GM12891 (cell line): Measurements from ENCODE around the gene GDAP2.
"Not testable (repeated sequence)": the region's sequence is repeated elsewhere in the genome, so short reads cannot be mapped to it uniquely, and the experiment has no call there.

Experiments
- DNase-seq: peaks from one replicate; pipeline ENCODE4 v3.0.0; 2011; ENCODE audit warnings: low spot score; ENCODE audit not compliant: insufficient read length
- FAIRE-seq: peaks from 2 replicates; lab custom pipeline; 2011; peaks lifted over from hg19 to GRCh38; lab: Jason Lieb, UNC
- PAX5 ChIP-seq: IDR thresholded peaks from 2 replicates; pipeline ENCODE4 v1.6.1; 2011; ENCODE audit warnings: low read length, moderate library complexity, mild to moderate bottlenecking; ENCODE audit not compliant: insufficient read depth, severe bottlenecking
- POLR2A ChIP-seq: IDR thresholded peaks from 2 replicates; pipeline ENCODE4 v1.6.1; 2011; ENCODE audit warnings: low read depth, low read length, control low read depth
- POLR2AphosphoS5 ChIP-seq: IDR thresholded peaks from 2 replicates; pipeline ENCODE4 v1.6.1; 2011; ENCODE audit warnings: low read depth, low read length, control low read depth
- POU2F2 ChIP-seq: IDR thresholded peaks from 2 replicates; pipeline ENCODE4 v1.6.1; 2011; ENCODE audit warnings: low read depth, mild to moderate bottlenecking, control low read depth, low read length, moderate library complexity
- SPI1 ChIP-seq: IDR thresholded peaks from 2 replicates; pipeline ENCODE4 v1.6.1; 2011; ENCODE audit warnings: low read depth, low read length, control low read depth
- TAF1 ChIP-seq: IDR thresholded peaks from 2 replicates; pipeline ENCODE4 v1.6.1; 2011; ENCODE audit warnings: low read depth, low read length, control low read depth

Gene GDAP2

GRCh38 chr1:117846674-117847425 lies 82.6 kb downstream of the GDAP2 start:
- DNase-seq: no peak
- FAIRE-seq: no peak

GRCh38 chr1:117844478-117844877 lies 84.9 kb downstream of the GDAP2 start:
- DNase-seq, FAIRE-seq: not testable (repeated sequence)

More at GRCh38 chr1:117846674-117847425, 82.6 kb downstream of the GDAP2 start:
- TF ChIP-seq POU2F2 (no peak), SPI1 (no peak), TAF1 (no peak), POLR2A (no peak), PAX5 (no peak), POLR2AphosphoS5 (no peak)

- TF ChIP-seq POLR2A (no peak), TAF1 (no peak), POU2F2 (no peak), POLR2AphosphoS5 (no peak), PAX5 (no peak), SPI1 (no peak)
- DNase-seq (no peak), FAIRE-seq (no peak)
Observed at GRCh38 chr1:117843791-117844190, 85.6 kb downstream of the GDAP2 start.

- no peak for TF ChIP-seq POLR2A
- no peak for TF ChIP-seq SPI1
- TF ChIP-seq PAX5: no peak
- TF ChIP-seq POU2F2: no peak
- TF ChIP-seq POLR2AphosphoS5: no peak
- no peak for TF ChIP-seq TAF1
- no peak for DNase-seq
- no peak for FAIRE-seq
Observed at GRCh38 chr1:117842408-117843170, 86.8 kb downstream of the GDAP2 start.

GRCh38 chr1:117841117-117841650 lies 88.2 kb downstream of the GDAP2 start:
- TF ChIP-seq POLR2A (no peak), SPI1 (no peak), POLR2AphosphoS5 (no peak), PAX5 (no peak), TAF1 (no peak), POU2F2 (no peak)
- FAIRE-seq (no peak), DNase-seq (no peak)

DNA sequence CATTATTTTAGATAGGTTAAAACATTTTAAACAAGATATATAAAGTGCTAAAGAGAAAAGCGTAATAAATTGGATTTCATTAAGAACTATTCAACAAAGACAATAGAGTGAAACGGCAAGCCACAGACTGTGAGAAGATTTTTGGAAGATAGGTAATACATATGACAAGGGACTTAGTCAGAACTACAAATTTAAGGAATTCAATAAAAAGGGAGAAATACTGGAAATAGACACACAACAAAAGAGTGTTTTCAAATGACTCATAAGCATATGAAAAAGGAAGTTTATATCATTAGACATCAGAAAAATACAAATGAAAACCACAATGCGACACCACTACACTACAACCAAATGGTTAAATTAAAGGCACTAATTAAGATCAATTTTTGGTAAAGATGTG lies 90.5 kb downstream of the GDAP2 start:
- DNase-seq (no peak), FAIRE-seq (no peak)
- no peak for TF ChIP-seq PAX5
- no peak for TF ChIP-seq POLR2AphosphoS5
- no peak for TF ChIP-seq SPI1
- no peak for TF ChIP-seq TAF1
- no peak for TF ChIP-seq POLR2A
- TF ChIP-seq POU2F2: no peak

- FAIRE-seq (no peak), DNase-seq (no peak)
- TF ChIP-seq SPI1 (no peak), POLR2A (no peak), POU2F2 (no peak)
Observed at GRCh38 chr1:117836069-117836468, 93.4 kb downstream of the GDAP2 start.

DNA sequence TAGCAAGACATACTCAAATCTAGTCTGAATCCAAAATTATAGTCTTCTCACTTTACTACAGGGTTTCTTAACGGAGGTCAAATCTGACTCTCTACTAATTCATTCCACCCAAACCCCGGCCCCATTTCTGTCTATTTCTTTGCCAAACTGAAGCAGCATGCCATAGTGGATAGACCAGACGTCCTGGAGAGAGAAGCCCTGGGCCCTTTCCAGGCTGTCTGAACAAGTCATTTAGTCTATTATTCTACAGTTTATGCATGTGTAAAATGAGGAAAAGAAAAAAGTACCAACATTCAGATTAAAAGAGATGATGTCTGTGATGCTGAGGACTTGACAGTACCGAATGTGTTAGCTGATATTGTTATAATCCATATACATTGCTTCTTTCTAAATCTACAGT lies 95.0 kb downstream of the GDAP2 start:
- TF ChIP-seq TAF1 (no peak), SPI1 (no peak), PAX5 (no peak), POLR2AphosphoS5 (no peak), POU2F2 (no peak), POLR2A (no peak)
- DNase-seq: no peak
- FAIRE-seq: no peak

DNA sequence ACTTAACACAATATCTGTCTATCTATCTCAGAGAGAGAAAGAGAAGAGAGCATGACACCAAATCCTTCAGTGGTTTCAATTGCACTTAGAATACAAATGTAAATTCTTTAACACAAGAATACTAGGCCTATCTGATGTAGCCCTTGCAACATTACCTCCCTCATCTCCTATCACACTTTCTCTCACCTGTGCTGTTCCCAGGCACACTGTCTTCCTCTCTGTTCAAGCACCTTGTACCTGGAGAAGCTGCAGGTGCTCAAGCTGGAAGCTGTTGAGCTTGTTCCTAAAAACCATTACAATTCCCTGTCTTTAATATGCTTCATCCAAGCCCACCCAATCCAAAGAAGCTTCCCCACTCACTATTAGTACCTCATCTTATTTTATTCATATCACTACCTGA lies 97.0 kb downstream of the GDAP2 start:
- no peak for FAIRE-seq

DNA sequence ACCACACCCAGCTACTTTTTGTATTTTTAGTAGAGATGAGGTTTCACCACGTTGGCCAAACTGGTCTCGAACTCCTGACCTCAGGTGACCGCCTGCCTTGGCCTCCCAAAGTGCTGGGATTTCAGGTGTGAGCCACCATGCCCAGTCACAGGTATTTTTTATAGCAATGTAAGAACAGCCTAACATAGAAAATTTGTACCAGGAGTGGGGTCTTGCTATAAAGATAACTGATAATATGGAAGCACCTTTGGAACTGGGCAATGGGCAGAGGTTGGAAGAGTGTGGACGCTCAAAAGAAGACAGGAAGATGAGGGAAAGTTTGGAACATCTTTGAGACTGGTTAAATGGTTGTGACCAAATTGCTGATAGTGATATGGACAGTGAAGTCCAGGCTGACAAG lies 99.2 kb downstream of the GDAP2 start:
- TF ChIP-seq PAX5 (no peak), TAF1 (no peak), SPI1 (no peak), POU2F2 (no peak), POLR2A (no peak), POLR2AphosphoS5 (no peak)
- FAIRE-seq: no peak
- DNase-seq: no peak

More for the DNA sequence above, 97.0 kb downstream of the GDAP2 start:
- DNase-seq: no peak
- no peak for TF ChIP-seq PAX5
- TF ChIP-seq POLR2A: no peak
- no peak for TF ChIP-seq SPI1
- no peak for TF ChIP-seq TAF1
- no peak for TF ChIP-seq POU2F2
- no peak for TF ChIP-seq POLR2AphosphoS5
